Measurements from ENCODE around the gene LHB. TPM values are rescaled to one million over a fixed set of nuclear protein-coding genes. Genes with fewer than 3 reads are reported as not detected.

The LHB gene
- total RNA-seq, 1 experiment from 2014 or later: not detected

DNA sequence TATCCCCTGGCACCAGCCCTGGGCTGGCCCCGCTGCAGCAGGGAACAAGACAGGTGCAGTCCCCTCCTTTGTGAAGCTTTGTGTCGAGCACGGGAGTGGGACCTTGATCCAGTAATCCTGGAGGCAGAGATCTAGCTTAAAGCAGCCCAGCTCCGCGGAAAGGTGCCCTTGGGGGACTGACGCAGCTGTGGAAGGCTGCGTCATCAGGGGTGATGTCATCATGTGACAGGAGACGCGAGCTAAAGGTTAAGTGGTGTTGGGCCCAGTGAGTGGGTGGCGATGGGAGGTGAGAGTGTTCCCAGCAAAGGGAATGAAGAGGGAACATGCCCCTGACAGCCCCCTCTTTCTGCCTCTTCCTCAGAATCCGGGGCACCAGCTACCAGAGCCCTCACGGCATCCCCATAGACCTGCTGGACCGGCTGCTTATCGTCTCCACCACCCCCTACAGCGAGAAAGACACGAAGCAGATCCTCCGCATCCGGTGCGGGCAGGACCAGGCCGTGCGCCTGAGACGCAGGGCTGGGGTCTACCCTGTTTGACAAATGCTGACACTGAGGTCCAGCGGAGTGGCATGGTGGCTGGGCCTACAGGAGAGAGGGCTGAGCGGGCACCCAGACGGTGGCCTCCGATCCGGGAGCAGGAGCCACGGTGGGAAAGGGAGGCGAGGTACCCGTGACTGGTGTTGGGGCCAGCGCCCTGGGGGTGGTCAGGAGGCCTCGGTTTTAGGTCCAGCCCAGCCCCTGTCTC, 2.6 kb downstream of the LHB start:
- H2BK120ac ChIP-seq (ENCODE audit: low read depth, low read length, poor library complexity, severe bottlenecking): no peak overlapping the region
- H3K4me1 ChIP-seq (ENCODE audit: insufficient read depth, low read length): no peaks in the 10 kb centered on the region
- no peak overlapping the region for H2BK5ac ChIP-seq (ENCODE audit: insufficient read length, low read length)
- no peak overlapping the region for H2BK20ac ChIP-seq (ENCODE audit: low read depth, low read length, poor library complexity, severe bottlenecking)
- no peak overlapping the region for H3K14ac ChIP-seq (ENCODE audit: insufficient read depth, low read length)
- H3T11ph ChIP-seq (ENCODE audit: low read length): no peak overlapping the region
- Mint-ChIP-seq H3K4me1 (peaks cover 4 to 16% of the 10 kb centered on the region in 2 experiments), H3K36me3 (ENCODE audit: insufficient read depth in 1 of 3, low read depth in 3 of 3) (peaks cover 21 to 69% (median 66%) of the 10 kb centered on the region in 3 experiments; a peak in 6 of 7 replicates), H3K4me3 (no peak overlapping the region), H3K9me3 (peaks cover 0 to 1% of the 10 kb centered on the region in 2 experiments; a peak in 1 of 5 replicates), H3K27ac (peak overlapping the region in 1 of 3 experiments; percentile 44; a peak in 1 of 7 replicates), H3K27me3 (ENCODE audit: low read depth) (peaks cover 13% of the 10 kb centered on the region)
- peaks cover 8% of the 10 kb centered on the region for H3K23me2 ChIP-seq (ENCODE audit: insufficient read length, low read depth, low read length, poor library complexity, severe bottlenecking)
- H4K8ac ChIP-seq (replicated peaks; ENCODE audit: insufficient read length, low read depth, low read length): no peak overlapping the region
- H3K79me1 ChIP-seq (ENCODE audit: insufficient read depth, low read depth, low read length, poor library complexity, severe bottlenecking): no peaks in the 10 kb centered on the region
- WGBS (ENCODE audit: extremely low coverage, insufficient read length, low lambda C conversion rate): no CpG with 5 or more reads among the region's 32 CpGs
- H3K9ac ChIP-seq (ENCODE audit: extremely low read depth, insufficient read length, low read length): no peak overlapping the region
- H2AFZ ChIP-seq (ENCODE audit: low read length): no peak overlapping the region
- no peak for DNase-seq
- no peak overlapping the region for H2AK5ac ChIP-seq (ENCODE audit: insufficient read length, low read length)
- no peak overlapping the region for H2BK12ac ChIP-seq (ENCODE audit: insufficient read length, low read depth, low read length)
- H2BK15ac ChIP-seq (ENCODE audit: low read depth, low read length): no peak overlapping the region
- H3K4me2 ChIP-seq (ENCODE audit: insufficient read depth, insufficient read length, low read length): no peak overlapping the region
- H3K23ac ChIP-seq (ENCODE audit: insufficient read length, low read depth, low read length): no peak overlapping the region
- no peak overlapping the region for H3K56ac ChIP-seq (ENCODE audit: insufficient read length, low read depth, low read length)
- H3K4ac ChIP-seq (ENCODE audit: low read depth, low read length): no peak overlapping the region
- no peak overlapping the region for H3K27ac ChIP-seq (ENCODE audit: insufficient read length, low read depth, low read length)
- H3K27me3 ChIP-seq (ENCODE audit: insufficient read depth, low read length): no peaks in the 10 kb centered on the region; the same call in 1 of the 2 replicates
- no peak overlapping the region for H3K18ac ChIP-seq (ENCODE audit: insufficient read length, low read depth, low read length)
- TF ChIP-seq, protein P1, sequence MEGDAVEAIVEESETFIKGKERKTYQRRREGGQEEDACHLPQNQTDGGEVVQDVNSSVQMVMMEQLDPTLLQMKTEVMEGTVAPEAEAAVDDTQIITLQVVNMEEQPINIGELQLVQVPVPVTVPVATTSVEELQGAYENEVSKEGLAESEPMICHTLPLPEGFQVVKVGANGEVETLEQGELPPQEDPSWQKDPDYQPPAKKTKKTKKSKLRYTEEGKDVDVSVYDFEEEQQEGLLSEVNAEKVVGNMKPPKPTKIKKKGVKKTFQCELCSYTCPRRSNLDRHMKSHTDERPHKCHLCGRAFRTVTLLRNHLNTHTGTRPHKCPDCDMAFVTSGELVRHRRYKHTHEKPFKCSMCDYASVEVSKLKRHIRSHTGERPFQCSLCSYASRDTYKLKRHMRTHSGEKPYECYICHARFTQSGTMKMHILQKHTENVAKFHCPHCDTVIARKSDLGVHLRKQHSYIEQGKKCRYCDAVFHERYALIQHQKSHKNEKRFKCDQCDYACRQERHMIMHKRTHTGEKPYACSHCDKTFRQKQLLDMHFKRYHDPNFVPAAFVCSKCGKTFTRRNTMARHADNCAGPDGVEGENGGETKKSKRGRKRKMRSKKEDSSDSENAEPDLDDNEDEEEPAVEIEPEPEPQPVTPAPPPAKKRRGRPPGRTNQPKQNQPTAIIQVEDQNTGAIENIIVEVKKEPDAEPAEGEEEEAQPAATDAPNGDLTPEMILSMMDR (conservative IDR thresholded peaks at IDR 0.05): no peak
- H3K9me3 ChIP-seq (ENCODE audit: control insufficient read depth, low read depth, low read length): no peaks in the 10 kb centered on the region
- H4K91ac ChIP-seq (ENCODE audit: insufficient read length, low read depth, low read length): no peak overlapping the region
- no peaks in the 10 kb centered on the region for H3K79me2 ChIP-seq (ENCODE audit: insufficient read depth, low read length)
- no peaks in the 10 kb centered on the region for H4K20me1 ChIP-seq (ENCODE audit: control insufficient read depth, insufficient read depth, insufficient read length)
- H4K5ac ChIP-seq (ENCODE audit: insufficient read length, low read depth, low read length): no peak overlapping the region
